Suppressor macrophage treated with lipopolysaccharide for 1 hour (primary cell): Measurements from ENCODE around the gene KLF15.

Experiments used
- DNase-seq, 3 donors: peaks; one replicate each; pipeline ENCODE4 v3.0.0-alpha.2; 2020 to 2022

Gene KLF15

DNA sequence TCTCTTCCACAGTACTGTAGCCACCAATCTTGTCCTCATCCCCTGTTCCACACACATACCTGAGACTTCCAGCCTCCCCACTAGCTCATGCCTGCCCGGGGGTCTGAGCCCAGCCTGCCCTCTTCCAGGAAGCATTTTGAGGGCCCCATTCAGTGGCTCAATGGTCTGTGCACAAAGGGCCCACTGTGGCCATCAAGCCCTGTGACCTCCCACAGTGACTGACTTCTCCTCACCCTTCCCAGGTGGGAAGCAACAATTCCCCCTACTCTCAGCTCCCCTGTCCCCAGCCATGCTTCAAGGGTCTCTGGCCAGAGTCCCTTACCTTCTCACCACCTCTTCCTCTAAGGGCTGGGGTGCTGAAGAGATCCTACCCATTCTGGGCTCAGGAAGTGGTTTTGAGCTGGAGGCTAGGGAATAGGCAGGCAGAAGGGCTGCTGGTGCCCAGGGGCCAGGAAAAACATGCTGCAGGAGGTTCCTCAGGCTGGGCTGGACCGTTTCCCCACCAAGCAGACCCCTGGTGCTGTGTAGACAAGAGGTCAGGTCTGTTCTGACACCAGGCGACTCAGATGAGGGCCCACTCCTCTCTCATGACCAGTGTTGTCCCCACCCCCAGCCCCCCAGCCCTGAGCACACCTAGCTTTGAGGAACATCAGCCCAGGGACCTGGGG, 3.0 kb upstream of the KLF15 start:
- DNase-seq, result no peak

DNA sequence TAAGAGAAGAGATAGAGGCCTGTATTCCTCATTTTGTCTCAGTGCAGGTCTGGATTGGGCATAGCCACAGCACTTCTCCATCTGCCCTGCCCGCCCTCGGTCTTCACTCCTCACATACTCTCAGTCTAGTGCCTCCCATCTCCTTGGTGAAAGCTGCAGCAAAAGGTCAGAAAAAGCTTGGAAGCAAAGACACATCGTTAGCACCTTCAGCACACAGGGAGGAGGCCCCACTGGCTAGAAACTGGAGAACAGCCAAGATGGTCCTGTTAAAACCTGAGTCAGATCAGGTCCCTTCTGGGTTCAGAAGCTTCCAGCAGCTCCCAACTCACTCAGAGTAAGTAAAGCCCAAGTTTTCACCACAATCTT, 1.6 kb upstream of the KLF15 start:
- DNase-seq, result no peak

DNA sequence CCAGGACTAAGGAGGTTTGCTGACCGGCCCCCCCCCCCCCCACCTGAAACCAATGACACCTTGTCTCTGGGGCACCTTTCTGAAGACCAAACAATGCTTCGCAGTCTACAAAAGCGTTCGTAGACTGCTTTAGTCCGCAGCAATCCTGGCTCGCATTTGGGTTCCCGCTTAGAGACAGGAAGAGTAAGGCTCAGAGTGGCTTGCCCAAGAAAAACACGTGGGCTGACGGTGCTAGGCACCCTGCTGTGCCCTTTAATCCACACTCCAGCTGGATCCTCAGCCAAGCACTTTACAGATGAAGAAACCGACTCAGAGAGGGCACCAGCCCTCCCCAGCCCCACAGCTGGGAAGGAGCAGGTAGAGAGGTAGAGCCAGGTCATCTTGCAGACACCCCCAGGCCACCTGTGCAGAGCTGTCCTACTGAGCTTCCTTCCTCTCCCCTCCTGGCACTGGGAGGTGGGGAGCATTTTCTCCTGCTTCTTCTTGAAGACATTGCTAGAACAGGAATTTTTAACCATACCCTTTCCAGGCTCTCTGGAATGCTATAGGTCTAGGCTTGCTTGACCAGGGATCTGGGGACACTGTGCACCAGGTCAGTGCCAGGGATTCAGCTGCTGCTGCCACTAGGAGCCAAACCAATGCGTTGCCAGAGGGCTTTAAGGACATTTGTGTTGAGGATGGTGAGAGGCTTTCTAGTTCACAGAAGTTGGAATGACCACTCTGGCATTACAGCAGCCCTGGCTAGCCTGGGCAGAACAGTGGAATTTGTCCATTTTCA, 1.0 kb upstream of the KLF15 start:
- peak in 2 of 3 donors; percentile 29 to 30 for DNase-seq

DNA sequence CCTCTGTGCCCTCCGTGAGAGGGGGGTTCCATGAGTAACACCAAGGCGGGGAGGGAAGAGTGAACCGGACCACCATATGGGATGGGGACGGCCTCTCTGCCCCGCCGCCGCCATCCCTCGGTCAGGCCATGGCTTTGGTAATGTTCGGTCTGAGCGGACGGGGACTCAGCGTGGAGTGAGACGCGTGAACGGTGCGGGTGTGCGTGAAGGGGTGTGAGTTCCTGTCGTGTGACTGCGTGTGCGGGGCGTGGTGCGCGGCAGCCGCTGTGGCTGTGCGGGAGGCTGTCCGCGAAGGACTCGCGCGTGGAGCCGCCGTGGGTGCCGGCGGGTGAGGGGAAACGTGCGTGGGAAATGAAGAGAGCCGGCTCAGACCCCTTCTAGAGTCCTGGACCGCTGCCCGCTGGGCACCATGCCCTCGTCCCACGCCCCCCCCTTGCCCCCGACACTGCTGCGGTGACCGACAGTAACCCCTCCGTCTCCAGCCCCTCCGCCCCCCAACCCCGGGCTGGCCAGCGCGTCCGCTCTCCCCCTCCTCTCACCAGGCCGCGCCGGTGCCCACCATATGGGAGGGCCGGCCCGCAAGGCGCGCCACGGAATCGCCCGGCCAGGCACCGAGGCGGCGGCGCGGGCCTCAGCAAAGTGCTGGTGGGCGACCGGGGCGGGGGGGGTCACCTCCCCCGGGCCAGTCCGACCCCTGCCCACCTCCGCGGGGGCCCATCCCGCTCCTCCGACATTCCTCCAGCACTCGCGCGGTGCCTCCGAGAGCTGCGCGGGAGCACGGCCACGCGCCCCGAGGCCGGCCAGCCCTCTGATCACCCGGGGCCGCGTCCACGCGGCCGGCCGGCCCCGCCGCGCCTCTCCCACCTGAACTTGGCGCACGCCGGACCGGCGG, 589 bp downstream of the KLF15 start:
- peak in 1 of 3 donors; percentile 19 for DNase-seq

DNA sequence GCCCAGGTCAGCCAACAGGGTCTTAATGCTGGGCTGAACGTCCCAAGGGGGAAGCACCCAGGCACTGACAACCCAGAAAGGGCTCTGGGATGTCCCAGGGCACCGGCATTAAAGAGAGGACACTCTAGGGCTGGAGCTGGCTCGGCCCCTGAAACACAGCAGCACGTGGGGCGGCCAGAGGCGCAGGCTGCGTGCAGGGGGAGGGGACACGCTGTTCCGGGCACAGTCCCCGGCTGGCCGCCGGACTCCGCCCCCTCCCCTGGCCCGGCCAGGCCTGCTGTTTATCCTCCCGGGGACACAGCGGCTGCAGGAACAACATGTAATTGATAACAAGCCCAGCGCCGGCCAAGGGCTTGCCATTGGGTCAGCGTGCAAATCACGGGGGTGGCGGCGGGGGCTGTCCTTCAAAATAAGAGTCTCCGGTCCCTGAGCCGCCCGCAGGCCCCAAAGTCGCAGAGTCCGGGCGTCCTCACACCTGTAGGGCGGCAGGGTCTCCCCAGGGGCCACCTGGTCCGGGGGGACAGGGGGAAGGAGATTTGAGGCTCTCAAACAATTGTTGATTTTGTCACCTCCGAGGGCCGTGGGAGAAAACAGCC, 1.3 kb downstream of the KLF15 start:
- DNase-seq, result peak in 1 of 3 donors; percentile 43

DNA sequence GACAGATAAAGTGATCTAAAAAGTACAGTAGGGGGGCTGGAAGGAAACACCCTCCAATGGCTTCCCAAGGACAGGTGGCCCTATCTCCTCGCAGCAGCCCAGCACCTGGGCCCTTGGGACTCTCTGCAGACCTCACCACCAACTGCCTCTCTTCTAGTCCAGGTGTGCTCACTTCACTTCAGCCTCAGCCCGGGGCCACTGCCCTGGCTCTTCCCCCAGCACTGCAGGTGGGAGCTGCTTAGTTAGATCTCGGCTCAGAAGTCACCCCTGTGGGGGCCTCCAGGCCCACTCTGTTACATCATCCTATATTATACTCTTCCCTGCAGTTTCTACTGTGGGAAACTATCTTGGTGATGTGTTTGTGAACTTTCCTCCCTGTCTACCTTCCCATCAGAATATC, 2.0 kb downstream of the KLF15 start:
- DNase-seq, result no peak

DNA sequence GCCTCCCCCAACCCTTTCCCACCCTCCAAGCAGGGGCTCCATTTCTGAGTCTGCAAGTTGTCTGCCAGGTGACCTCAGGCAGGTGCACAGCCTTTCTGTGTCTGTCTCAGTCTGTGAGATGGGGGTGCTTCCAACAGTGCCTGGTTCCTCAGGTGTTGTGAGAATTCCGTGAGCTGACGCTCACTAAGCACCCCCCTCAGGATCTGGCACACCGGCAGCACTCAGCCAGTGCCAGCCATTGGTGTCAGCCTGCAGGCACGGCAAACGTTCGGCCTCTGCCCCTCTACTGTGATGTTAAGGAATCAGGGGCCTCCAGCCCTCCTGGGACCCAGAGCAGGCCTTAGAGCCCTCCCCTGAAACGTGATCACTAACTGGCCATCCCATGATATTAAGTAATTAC, 2.4 kb downstream of the KLF15 start:
- DNase-seq, result no peak

DNA sequence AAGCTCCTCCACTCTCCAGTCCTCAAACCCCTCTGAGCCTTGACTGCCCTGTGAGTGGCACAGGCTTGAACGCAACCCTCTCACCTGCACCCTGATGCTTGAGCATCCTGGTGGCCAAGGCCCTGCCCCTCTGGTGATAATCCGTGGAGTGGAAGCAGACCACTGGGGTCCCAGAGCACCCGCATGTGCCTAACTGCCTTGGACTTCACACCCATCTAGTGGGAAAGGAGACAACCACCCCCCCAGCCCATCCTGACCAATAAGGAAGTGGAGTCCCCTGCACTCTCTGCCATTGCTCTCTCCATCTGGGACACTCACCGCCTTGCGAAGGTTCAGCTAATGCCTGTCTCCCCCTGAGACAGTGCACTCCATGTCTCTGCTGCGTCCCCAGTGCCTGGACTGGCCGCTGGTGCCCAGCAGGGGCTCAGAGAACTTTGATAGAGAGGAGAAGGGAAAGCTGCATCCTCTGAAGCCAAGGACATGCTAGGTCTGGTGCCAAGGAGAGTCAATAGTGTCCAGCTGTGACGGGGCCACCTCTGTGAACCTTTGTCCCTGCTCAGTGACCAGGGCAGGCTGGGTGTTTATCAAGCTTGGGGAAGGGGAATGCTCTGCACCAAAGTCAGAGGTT, 3.4 kb downstream of the KLF15 start:
- no peak for DNase-seq

DNA sequence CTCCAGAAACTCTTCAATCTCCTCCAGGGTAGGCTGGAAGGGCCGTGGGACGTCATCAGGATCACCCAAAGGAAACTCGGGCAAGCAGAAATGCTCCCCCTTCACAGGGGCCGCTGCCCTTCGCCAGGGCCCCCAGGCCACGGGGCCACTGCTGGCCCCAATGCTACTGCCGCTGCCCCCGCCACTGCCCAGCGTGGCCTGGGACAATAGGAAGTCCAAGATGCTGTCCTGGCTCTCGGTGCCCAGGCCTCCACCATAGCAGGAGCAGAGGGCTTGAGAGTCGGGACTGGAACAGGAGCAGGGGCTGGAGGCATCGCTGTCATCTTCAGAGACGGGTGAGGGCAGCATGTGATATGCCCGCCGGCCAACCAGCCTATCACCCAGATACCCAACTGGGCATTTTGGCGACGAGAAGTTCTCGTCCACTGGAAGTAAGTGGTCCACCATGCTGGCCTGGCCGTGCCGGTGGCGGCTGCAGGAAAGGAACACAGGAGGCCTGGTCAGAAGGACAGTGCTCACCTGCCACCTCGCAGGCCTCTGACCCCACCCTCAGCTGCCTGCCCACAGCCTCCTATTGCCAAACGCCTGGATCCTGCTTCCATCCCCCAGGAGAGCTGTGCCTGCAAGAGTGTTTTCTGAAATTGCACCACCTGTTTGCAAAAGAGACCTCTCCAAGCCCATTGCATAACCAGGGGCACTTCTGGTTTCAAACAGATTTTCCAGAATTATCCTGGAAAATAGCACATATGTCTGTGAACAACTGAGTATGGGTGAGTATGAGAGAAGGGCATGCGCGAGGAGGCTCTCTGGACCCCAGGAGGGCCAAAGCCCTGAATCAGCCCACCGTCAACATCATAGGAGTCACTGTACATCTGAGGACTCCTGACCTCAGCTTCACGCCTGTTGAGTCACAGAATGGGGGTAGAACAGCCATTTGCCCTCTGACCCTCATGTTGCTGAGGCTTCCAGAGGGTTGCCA, 4.4 kb downstream of the KLF15 start:
- DNase-seq, result peak; percentile 17 to 29 (median 28)

DNA sequence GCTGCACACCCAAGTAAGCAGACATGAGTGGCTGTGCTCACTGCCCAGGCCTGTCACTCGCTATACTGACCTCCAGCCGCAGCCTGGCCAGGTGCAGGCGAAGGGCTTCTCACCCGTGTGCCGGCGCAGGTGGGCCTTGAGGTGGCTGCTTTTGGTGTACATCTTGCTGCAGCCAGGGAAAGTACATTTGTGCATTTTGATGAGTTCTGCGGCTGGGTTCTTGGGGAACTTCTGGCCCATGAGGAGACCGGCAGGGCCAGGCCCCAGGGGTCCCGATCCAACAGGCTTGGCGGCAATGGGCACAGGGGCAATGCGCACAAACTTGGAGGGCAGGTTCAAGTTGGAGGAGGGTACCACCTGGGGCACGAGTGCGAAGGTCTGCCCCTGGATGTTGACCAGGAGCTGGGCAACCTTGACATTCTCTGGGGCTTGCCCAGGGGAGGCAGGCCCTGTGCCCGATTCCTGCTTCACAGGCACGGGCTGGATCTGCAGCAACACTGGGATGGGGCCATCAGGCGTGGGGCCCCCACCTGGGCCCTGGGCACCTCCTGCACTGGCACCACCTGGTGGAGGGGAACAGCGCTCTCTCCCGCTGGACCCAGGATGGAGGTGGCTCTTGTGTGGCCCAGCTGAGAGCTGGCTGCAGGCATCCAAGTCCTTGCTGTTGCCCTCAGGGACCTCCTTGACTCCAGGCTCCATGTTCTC, 5.3 kb downstream of the KLF15 start:
- no peak for DNase-seq

DNA sequence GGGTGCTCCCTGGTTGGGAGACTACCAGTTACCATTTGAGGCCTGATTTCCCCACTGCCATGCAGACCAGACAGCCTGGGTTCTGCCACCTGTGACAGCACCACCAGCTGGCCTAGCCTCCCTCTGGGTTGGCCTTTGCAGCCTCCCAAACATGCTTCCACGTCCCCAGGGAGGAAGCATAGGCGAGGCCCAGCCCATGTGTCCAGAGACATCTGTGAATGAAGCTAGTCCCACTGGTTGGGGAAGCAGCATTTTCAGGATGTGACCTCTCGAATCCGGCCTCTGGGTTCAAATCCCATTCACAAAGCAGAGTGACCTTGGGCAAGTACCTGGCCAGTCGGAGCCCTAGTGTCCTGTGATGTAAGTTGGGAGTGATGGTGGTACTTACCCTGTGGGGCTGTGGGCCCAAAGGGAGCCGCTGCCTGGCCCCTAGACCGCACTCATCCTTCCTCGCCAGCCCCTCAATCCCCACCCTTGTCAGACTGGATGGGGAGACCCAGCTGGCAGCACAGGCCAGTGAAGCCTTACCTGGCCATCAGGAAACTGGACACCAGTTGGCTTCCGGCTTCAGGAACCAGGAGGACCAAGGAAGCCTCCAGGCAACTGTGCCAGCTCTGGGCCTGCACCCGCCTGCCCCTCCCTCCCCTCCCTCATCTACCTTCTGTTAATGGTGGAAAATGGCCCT, 6.0 kb downstream of the KLF15 start:
- DNase-seq, result no peak

DNA sequence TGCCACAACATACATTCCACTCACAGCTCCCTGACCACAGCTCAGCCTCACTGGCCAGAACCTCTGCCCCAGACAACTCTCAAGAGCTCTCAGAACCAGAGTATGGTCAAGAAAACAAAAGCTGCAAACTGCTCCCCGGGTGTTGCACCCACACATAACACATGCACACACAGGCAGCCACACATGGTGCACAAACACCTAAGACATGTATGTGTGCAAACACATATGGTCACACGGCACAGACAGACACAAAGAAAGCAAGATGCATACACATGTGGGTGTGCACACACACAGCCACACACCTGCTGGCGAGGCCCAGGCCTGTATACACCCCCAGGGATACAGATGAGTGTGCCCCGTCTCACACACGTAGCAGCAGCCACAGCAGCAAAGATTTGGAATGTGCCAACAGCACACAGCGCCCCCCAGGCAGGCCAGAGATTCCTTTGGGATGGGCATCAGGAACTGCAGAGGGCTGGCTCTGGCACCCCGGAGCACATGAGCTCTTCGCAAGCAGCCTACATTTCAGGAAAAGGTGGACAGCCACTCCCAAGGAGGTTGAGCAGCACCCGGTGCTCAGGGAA, 6.6 kb downstream of the KLF15 start:
- DNase-seq, result no peak

DNA sequence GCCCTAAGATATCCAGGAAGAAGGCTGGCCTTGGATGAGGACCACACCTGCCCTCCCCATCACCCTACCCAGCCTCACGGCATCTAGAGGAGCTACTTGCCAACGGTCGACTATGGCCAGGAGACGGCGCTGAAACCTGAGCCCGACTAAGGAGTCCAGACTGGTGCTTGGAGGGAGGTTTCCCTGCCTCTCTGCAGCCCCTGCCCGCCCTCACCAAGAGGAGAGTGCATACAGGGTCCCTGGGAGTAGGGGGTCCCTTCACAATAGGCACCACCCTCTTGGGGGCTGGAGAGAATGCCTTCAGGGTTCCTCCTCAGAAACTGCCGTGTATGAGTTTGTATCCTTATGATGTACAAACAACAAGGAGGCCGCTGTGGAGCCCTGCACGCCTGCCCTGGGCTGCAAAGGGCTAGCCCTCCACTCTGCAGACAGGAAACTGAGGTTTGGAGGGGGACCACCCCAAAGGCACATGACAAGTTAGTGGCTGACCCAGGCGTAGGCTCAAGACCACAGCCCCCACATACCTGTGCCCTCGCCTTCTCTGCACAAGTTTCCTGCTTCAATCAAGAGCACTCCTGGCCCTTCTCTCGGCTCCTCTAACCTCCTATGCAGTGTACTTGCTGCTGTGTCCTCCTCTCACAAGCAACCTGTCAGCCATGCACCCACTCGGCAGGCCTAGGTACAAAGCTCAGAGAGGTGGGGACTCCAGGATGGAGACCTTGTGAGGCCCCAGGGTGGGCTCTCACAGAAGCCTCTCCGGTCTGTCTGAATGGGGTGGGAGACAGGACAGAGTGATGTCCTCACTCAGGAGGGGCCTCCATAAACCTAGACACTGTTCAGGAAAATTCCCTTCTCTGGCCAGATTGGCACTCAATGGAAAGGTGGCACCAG, 7.4 kb downstream of the KLF15 start:
- no peak for DNase-seq

DNA sequence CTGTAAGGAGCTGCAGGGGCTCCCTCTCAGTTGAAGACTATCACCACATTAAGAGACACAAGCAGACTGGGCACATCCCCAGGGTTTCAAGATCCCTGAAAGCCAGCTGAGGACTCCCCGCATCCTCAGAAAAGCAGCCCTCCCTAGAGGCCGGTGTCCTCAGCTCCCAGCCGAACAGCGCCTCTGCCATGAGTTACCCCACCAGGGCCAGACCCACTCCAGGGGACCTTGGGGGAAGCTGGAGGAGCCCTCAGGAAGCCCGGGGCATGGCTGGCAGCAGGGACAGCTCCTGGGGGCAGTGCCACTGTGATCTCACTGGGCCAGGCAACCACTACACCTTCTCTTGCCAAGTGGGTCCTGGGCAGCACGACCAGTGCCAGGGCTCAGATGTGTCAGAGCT, 8.1 kb downstream of the KLF15 start:
- no peak for DNase-seq

DNA sequence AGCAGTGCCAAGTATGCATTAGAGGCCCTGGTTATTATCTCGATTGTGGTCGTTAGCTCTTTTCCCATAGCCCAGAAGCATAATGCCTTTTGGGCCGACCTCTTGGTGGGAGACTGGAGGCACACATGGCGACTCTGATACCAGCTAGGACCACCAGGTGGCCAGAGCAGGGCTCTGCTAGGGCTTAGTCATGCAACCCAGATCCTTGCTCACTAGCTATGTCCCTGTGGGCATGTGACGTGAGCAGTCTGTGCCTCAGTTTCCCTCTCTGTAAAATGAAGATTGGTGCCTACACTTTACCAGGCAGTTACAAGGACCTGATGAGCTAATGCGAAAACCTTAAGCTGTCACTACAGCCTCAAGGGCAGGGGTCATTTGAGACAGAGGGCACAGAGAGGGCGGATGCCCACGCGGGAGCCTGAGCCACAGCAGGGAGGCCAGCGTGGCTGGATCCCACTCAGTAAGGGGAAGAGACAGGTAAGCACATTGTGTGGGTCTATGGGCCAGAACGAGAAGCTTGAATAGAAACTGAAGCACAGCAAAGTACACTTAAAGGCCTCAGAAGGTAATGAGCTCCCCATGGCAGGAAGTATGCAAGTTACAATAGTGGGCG, 8.8 kb downstream of the KLF15 start:
- DNase-seq, result no peak

DNA sequence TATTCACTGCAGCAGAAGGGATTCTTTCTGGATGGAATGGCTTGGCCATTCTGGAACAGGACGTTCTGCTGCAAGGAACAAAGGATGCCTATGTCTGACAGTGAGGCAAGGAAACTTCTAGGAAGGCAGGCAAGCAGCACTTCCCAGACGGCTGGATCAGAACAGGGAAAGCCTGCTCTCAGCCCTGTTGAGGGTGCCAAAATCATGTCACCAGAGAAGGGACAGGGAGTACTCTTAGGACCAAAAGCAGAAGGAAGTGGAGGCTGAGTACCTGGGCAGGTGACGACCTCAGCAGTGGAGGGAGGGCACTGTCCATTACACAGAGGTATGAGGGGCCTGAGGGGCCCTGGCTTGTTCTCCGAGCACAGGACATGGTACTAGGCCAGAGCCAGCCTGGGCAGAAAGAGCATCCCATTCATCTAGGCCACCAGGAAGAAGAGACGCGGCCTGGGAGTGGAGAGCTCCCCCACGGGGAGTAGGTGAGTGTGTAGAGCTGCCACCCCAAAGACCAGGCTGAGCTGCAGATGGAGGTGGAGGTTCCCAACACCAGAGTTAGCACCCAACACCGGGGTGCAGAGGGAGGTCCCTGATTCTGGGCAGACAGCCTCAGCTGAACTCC, 9.6 kb downstream of the KLF15 start:
- DNase-seq, result no peak

DNA sequence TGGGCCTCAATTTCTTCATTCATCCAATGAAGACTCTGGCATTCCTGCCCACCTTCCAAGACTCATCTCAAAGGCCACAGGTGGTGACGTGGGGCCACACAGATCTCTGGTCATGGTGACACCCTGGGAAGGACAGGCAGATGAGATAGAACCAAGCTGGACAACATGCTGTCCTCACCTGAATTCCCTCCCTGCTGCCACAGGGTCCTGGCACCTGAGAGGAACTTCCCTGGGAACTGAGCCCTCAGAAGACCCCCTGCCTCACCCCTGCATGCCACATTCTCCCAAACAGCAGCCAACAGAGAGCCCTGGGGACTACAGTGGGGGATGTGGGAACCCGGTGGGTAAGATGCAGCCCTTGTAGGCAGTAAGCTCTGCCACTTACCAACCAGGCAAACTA, 10.7 kb downstream of the KLF15 start:
- DNase-seq, result no peak
